Transverse colon (tissue), 4 donors: ENCODE data around the gene ADM2. TPM values are rescaled to one million over a fixed set of nuclear protein-coding genes. Genes with fewer than 3 reads are reported as not detected.

Experiments used
- DNase-seq: peaks from one replicate; pipeline ENCODE4 v3.0.0-alpha.2; 2019
- H3K27ac ChIP-seq, 4 donors: fragments of 200-600 bp; sonication (generic); 2 replicates each; pipeline ENCODE4 v1.5.1; 2016 to 2018; ENCODE audit warnings: inconsistent platforms in 4 of 4
- H3K27me3 ChIP-seq: fragments of 200-600 bp; sonication (generic); 2 replicates; pipeline ENCODE4 v1.5.1; 2017; ENCODE audit warnings: inconsistent platforms
- H3K36me3 ChIP-seq, 4 donors: fragments of 200-600 bp; sonication (generic); 2 replicates each; pipeline ENCODE4 v1.5.1; 2017 to 2019; ENCODE audit warnings: inconsistent platforms in 4 of 4
- H3K4me1 ChIP-seq, 4 donors: fragments of 200-600 bp; sonication (generic); 2 replicates each; pipeline ENCODE4 v1.5.1; 2017 to 2020; ENCODE audit warnings: inconsistent platforms in 4 of 4
- H3K4me3 ChIP-seq, 4 donors: fragments of 200-600 bp; sonication (generic); 1 replicate in 1 of 4; 2 replicates in 3 of 4; pipeline versions ENCODE4 v1.5.1 to v1.6.1; 2017 to 2019; ENCODE audit warnings: inconsistent platforms in 4 of 4
- H3K9me3 ChIP-seq, 2 donors: fragments of 200-600 bp; sonication (generic); 2 replicates each; pipeline ENCODE4 v1.5.1; 2017 to 2019; ENCODE audit warnings: inconsistent platforms in 2 of 2
- EP300 ChIP-seq: sonication (generic); formaldehyde crosslinking; IDR thresholded peaks from one replicate; pipeline ENCODE4 v1.6.1; 2017; ENCODE audit warnings: antibody characterized with exemption, low read depth
- POLR2A ChIP-seq: fragments of 450-650 bp; IDR thresholded peaks from one replicate; pipeline ENCODE4 v1.6.1; 2016; ENCODE audit warnings: antibody characterized with exemption, mild to moderate bottlenecking, moderate library complexity
- POLR2AphosphoS5 ChIP-seq, 3 donors: sonication (generic); formaldehyde crosslinking; IDR thresholded peaks; one replicate each; pipeline ENCODE4 v1.6.1; 2016; ENCODE audit warnings: antibody characterized with exemption in 3 of 3
- WGBS, 2 donors: methylation state at CpG; one replicate each; pipeline ENCODE4 v1.1.5; 2018; ENCODE audit warnings: low coverage in 1 of 2; 5-methylcytosine and 5-hydroxymethylcytosine counted together
- in situ Hi-C, 4 donors: fragments of 200-750 bp; cut with MboI; loops; one replicate each; pipeline versions ENCODE4 v1.15.0 to v1.15.1; 2017; ENCODE audit warnings: low sequenced_read_pairs in 3 of 4, low pct_ligation_motif_present in 1 of 4, low pct_unique_long_range_greater_than_20kb in 1 of 4
- intact Hi-C: fragments of 100-400 bp; cut with DNase I; formaldehyde crosslinking; loops from one replicate; pipeline ENCODE4 v1.15.1; 2023; ENCODE audit warnings: low total_unique reads
- total RNA-seq, 4 donors: library from RNA; depleted of rRNA; stranded (reverse); fragments of >200 nt; gene quantifications; one replicate each; pipeline ENCODE4 v1.1.0, GENCODE V29; 2016
- TF ChIP-seq, protein P1 (sequence below), 5 experiments: fragments of 200-600 bp in 3 of 5; fragments of 450-650 bp in 2 of 5; sonication (generic) in 3 of 5; IDR thresholded peaks; 1 replicate in 2 of 5; 2 replicates in 3 of 5; pipeline ENCODE4 v1.5.1; 2016 to 2017; ENCODE audit warnings: antibody characterized with exemption in 5 of 5, inconsistent platforms in 3 of 5, mild to moderate bottlenecking in 2 of 5, moderate library complexity in 1 of 5

Gene ADM2
- total RNA-seq, 4 donors from 2014 or later: 0.75 to 5.4 (median 1.2) TPM

DNA sequence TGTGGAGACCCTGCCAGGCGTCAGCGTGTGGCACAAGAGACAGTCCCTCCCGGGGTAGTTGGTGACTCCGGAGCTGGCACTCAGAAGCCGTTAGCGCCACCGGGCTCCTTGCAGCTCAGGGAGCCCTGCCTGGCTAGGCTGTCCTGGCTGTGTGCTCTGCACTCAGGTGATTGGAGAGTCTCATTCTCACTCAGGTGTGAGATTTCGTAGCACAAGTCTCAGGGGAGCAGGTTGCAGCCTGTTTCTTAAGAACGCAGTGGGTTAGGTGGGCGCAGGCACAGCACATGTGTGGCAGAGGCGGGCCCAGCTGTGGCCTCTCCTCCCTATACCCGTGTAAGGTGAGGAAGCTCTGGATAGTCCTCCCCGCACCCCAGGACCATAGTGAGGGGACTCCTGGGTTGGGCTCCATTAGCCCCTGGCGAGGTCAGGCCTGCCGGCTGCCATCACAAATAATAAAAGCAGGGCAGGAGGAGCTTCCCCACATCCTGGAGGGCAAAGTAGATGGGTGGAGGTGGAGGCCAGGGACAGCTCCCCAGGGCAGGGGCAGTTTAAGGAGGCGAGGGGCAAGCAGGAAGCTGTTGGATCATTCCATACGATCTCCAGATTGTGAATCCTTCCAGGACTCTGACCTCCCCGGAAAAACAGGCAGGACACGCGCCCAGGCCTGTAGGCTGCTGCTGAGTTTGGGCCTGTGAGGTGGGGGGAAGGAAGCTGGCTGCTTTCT, 45.9 kb upstream of the ADM2 start:
- DNase-seq: no peak
- H3K27ac ChIP-seq: no peak overlapping the region
- in situ Hi-C loops: no loop called here

DNA sequence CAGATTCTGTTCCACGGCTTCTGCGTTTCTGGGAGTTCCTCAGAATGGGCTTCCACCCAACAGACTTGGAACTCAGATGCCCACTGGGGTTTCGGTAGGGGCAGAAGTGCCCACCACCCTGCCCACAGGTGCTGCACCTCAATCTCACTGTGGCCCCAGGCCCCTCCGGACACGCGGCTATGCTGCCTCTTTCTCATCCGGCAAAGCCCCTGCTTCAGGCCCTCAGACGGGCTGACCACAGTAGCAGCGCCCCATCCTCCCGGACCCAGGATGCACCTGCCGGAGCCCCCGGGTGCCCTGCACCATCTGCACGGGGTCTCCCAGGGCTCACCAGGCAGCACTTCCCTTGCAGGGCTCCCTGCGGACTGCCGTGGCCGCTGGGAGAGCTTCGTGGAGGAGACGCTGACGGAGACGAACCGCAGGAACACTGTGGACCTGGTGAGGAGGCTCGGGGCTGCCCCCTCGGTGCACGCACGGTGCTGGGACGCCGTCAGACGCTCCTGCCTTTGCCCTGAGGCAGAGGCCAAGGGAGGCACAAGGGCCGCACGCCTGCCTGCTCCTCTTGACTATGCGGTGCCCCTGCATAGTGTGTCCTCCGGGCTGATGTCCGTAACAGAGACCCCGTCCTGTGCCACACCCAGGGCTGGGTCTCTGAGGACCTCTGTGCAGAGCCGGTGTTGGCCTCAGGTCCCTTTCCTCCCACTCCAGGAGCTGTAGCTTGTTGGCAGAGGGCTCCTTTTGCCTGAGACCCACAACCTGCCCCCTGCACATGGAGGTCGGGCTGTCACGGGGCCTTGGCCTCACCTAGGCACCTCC, 45.1 kb upstream of the ADM2 start:
- in situ Hi-C loops: no loop called here
- no peak for DNase-seq
- TF ChIP-seq POLR2A (no peak), EP300 (no peak), POLR2AphosphoS5 (IDR thresholded peaks at IDR 0.05) (no peak)
- intact Hi-C loops: no loop called here
- WGBS, 2 donors: 90 to 100% methylated on average over 2 to 37 of the region's 37 CpGs
- no peaks in the 10 kb centered on the region for H3K27me3 ChIP-seq
- H3K4me3 ChIP-seq: no peak overlapping the region
- H3K4me1 ChIP-seq: no peaks in the 10 kb centered on the region
- H3K36me3 ChIP-seq: peaks cover 0 to 43% (median 22%) of the 10 kb centered on the region in 4 donors
- H3K9me3 ChIP-seq: no peaks in the 10 kb centered on the region
- H3K27ac ChIP-seq: no peak overlapping the region

More for the DNA sequence above, 45.9 kb upstream of the ADM2 start:
- Histone ChIP-seq H3K27me3 (no peaks in the 10 kb centered on the region), H3K36me3 (peaks cover 0 to 50% (median 25%) of the 10 kb centered on the region in 4 donors), H3K4me3 (no peak overlapping the region), H3K4me1 (no peaks in the 10 kb centered on the region), H3K9me3 (no peaks in the 10 kb centered on the region)
- TF ChIP-seq, protein P1, sequence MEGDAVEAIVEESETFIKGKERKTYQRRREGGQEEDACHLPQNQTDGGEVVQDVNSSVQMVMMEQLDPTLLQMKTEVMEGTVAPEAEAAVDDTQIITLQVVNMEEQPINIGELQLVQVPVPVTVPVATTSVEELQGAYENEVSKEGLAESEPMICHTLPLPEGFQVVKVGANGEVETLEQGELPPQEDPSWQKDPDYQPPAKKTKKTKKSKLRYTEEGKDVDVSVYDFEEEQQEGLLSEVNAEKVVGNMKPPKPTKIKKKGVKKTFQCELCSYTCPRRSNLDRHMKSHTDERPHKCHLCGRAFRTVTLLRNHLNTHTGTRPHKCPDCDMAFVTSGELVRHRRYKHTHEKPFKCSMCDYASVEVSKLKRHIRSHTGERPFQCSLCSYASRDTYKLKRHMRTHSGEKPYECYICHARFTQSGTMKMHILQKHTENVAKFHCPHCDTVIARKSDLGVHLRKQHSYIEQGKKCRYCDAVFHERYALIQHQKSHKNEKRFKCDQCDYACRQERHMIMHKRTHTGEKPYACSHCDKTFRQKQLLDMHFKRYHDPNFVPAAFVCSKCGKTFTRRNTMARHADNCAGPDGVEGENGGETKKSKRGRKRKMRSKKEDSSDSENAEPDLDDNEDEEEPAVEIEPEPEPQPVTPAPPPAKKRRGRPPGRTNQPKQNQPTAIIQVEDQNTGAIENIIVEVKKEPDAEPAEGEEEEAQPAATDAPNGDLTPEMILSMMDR (IDR thresholded peaks at IDR 0.05): no peak
- no peak for TF ChIP-seq POLR2AphosphoS5 (IDR thresholded peaks at IDR 0.05)
- intact Hi-C loops: no loop called here
- WGBS, 2 donors: 84% methylated on average over 20 of the region's 20 CpGs; no CpG with 5 or more reads in 1 of the 2 donors

DNA sequence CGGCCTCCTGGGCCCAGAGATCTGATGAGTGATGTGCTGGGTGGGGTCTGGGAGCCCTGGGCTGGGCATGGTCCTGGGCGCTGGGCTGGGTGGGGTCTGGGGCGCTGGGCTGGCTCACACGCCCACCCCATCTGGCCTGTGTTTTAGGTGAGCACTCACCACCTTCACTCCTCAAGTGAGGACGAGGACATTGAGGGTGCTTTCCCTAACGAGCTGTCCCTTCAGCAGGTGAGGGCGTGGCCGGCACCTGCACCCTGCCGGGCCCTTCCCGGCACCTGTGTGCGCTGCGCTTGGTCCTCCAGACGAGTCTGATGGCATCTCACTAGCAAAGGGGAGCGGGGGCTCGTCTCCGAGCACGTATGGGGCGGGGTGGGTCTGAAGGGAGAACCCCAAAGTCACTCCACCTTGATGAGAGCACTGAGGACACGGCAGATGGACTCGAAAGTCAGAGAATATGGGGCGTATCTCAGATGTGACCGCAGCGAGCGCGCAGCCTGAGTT, 44.5 kb upstream of the ADM2 start:
- in situ Hi-C loops: no loop called here
- no peaks in the 10 kb centered on the region for H3K27me3 ChIP-seq
- TF ChIP-seq POLR2AphosphoS5 (IDR thresholded peaks at IDR 0.05) (no peak), POLR2A (no peak), EP300 (no peak)
- TF ChIP-seq, protein P1 (IDR thresholded peaks at IDR 0.05): no peak
- H3K4me1 ChIP-seq: no peaks in the 10 kb centered on the region
- no peak overlapping the region for H3K4me3 ChIP-seq
- no peak overlapping the region for H3K27ac ChIP-seq
- 89 to 96% methylated on average over 5 to 24 of the region's 25 CpGs for WGBS, 2 donors
- no peak for DNase-seq
- intact Hi-C loops: no loop called here
- H3K9me3 ChIP-seq: no peaks in the 10 kb centered on the region
- H3K36me3 ChIP-seq: peaks cover 0 to 36% (median 18%) of the 10 kb centered on the region in 4 donors

DNA sequence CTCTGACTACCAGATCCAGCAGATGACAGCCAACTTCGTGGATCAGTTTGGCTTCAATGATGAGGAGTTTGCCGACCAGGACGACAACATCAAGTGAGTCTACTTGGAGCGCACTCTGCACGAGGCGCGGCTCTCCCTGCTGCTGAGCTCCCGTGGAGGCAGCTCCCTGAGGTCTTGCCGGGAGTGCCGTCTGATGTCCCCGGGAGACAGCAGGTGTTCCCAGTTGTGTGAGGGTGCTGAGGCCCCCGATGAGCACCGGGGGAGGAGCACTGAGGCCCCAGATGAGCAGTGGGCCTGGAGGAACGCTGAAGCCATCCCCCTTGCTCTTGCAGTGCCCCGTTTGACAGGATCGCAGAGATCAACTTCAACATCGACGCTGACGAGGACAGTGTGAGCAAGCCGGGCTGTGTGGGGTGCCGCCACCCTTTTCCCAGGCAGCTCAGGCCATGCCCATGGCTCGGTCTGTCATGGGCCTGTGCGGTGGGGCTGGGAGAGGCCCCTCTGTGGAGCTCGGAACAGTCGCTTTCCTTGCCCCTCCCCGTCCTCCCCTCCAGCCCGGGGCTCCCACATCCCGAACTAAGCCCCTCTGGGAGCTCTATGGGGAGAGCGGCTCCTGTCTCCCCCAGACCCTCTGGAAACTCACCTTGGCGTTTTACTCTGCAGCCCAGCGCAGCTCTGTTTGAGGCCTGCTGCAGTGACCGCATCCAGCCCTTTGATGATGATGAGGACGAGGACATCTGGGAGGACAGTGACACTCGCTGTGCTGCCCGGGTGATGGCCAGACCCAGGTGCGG, 43.6 kb upstream of the ADM2 start:
- H3K36me3 ChIP-seq: peaks cover 0 to 28% (median 12%) of the 10 kb centered on the region in 4 donors
- H3K4me1 ChIP-seq: no peaks in the 10 kb centered on the region
- no peaks in the 10 kb centered on the region for H3K9me3 ChIP-seq
- intact Hi-C loops (no loop called here), in situ Hi-C loops (no loop called here)
- DNase-seq: no peak
- no peak for TF ChIP-seq POLR2A
- H3K4me3 ChIP-seq: no peak overlapping the region
- no peak overlapping the region for H3K27ac ChIP-seq
- 90% methylated on average over 36 of the region's 36 CpGs; no CpG with 5 or more reads in 1 of the 2 donors for WGBS, 2 donors
- H3K27me3 ChIP-seq: no peaks in the 10 kb centered on the region
